Keratinocyte (primary cell): ENCODE data around the gene KLC4. TPM values are rescaled to one million over a fixed set of nuclear protein-coding genes. Genes with fewer than 3 reads are reported as not detected.

Source experiments
- DNase-seq: peaks from one replicate; pipeline ENCODE4 v3.0.0-alpha.2; 2011; ENCODE audit warnings: low read depth, missing footprints, low spot score
- FAIRE-seq: peaks from 2 replicates; lab custom pipeline; 2011; peaks lifted over from hg19 to GRCh38; lab: Jason Lieb, UNC
- H2AFZ ChIP-seq: 2 replicates; pipeline ENCODE4 v1.6.0; 2012; ENCODE audit warnings: low read length, control low read depth, inconsistent platforms; ENCODE audit not compliant: control insufficient read depth
- H3K27ac ChIP-seq: 2 replicates; pipeline ENCODE4 v1.5.1; 2011; ENCODE audit warnings: low read length; ENCODE audit not compliant: control insufficient read depth, insufficient read depth
- H3K27me3 ChIP-seq: 3 replicates; pipeline ENCODE4 v1.6.0; 2011; ENCODE audit warnings: low read length; ENCODE audit not compliant: control insufficient read depth, insufficient read depth; ENCODE audit errors: extremely low read depth
- H3K36me3 ChIP-seq, 2 experiments: 2 replicates in 1 of 2; 3 replicates in 1 of 2; pipeline ENCODE4 v1.5.1; 2011; ENCODE audit warnings: low read length in 2 of 2, mild to moderate bottlenecking in 1 of 2; ENCODE audit not compliant: control insufficient read depth in 2 of 2, insufficient read depth in 2 of 2; ENCODE audit errors: extremely low read depth in 1 of 2
- H3K4me1 ChIP-seq: 3 replicates; pipeline ENCODE4 v1.5.1; 2011; ENCODE audit warnings: low read length; ENCODE audit not compliant: control insufficient read depth, insufficient read depth; ENCODE audit errors: extremely low read depth
- H3K4me2 ChIP-seq: 3 replicates; pipeline ENCODE4 v1.6.0; 2011; ENCODE audit warnings: low read depth, low read length; ENCODE audit not compliant: control insufficient read depth, insufficient read depth; ENCODE audit errors: extremely low read depth
- H3K4me3 ChIP-seq, 3 experiments: fragments of 200-600 bp in 1 of 3; sonication (generic) in 1 of 3; 2 replicates in 2 of 3; 3 replicates in 1 of 3; pipeline ENCODE4 v1.5.1; 2011 to 2016; ENCODE audit warnings: low read length in 3 of 3, mild to moderate bottlenecking in 3 of 3, control low read depth in 2 of 3, inconsistent platforms in 1 of 3, low read depth in 1 of 3, mixed read lengths in 1 of 3, mixed run types in 1 of 3, moderate library complexity in 1 of 3; ENCODE audit not compliant: control insufficient read depth in 2 of 3, insufficient read depth in 2 of 3; ENCODE audit errors: extremely low read depth in 1 of 3
- H3K79me2 ChIP-seq: 2 replicates; pipeline ENCODE4 v1.6.0; 2012; ENCODE audit warnings: low read length; ENCODE audit not compliant: control insufficient read depth, insufficient read depth
- H3K9ac ChIP-seq: 3 replicates; pipeline ENCODE4 v1.6.0; 2011; ENCODE audit warnings: low read length; ENCODE audit not compliant: control insufficient read depth, insufficient read depth; ENCODE audit errors: extremely low read depth
- H3K9me1 ChIP-seq: 3 replicates; pipeline ENCODE4 v1.6.0; 2011; ENCODE audit warnings: low read length; ENCODE audit not compliant: control insufficient read depth, insufficient read depth; ENCODE audit errors: extremely low read depth
- H3K9me3 ChIP-seq: 2 replicates; pipeline ENCODE4 v1.5.1; 2012; ENCODE audit warnings: low read depth, low read length; ENCODE audit not compliant: control insufficient read depth
- H4K20me1 ChIP-seq: 3 replicates; pipeline ENCODE4 v1.6.0; 2011; ENCODE audit warnings: low read length; ENCODE audit not compliant: control insufficient read depth, insufficient read depth; ENCODE audit errors: extremely low read depth
- CTCF ChIP-seq, 3 experiments: IDR thresholded peaks in 1 of 3; conservative IDR thresholded peaks in 1 of 3; optimal IDR thresholded peaks in 1 of 3; 2 replicates in 2 of 3; 3 replicates in 1 of 3; pipeline versions ENCODE3 to v1.5.1; 2011; ENCODE audit warnings: low read length in 3 of 3, mild to moderate bottlenecking in 3 of 3, moderate library complexity in 2 of 3, control low read depth in 1 of 3, inconsistent platforms in 1 of 3; ENCODE audit not compliant: insufficient read depth in 2 of 3; ENCODE audit errors: extremely low read depth in 1 of 3
- EZH2 ChIP-seq: IDR thresholded peaks from one replicate; pipeline ENCODE4 v1.6.1; 2012; ENCODE audit warnings: inconsistent platforms, mild to moderate bottlenecking, low read length, moderate library complexity
- dilution Hi-C: fragments of 300-500 bp; cut with MboI; formaldehyde crosslinking; loops from one replicate; pipeline ENCODE4 v1.7.0; 2020; ENCODE audit warnings: low sequenced_read_pairs; ENCODE audit not compliant: extremely low pct_ligation_motif_present
- polyA plus RNA-seq, 5 experiments: library from polyadenylated mRNA; depleted of rRNA in 3 of 5; stranded (reverse) in 3 of 5; stranded (forward) in 1 of 5; unstranded in 1 of 5; fragments of >200 nt; gene quantifications; 1 replicate in 1 of 5; 2 replicates in 3 of 5; 3 replicates in 1 of 5; pipeline versions ENCODE4 v1.2.1 to v1.2.3, GENCODE V29; 2011 to 2012; ENCODE audit warnings: missing spikeins in 2 of 5, low read depth in 1 of 5, low replicate concordance in 1 of 5

The KLC4 gene
- polyA plus RNA-seq, 1 donor (not counting 4 experiments of a cell fraction or from before 2014, with no cell fraction given), result 8.8 TPM

- peak within 1 kb of the TSS; percentile 79 for H2AFZ ChIP-seq
- TF ChIP-seq CTCF (optimal IDR thresholded peaks at IDR 0.05 in 1 of 3, IDR thresholded peaks at IDR 0.05 in 1 of 3, conservative IDR thresholded peaks at IDR 0.05 in 1 of 3; ENCODE audit: extremely low read depth in 1 of 3, insufficient read depth in 2 of 3, low read length in 3 of 3) (no peak), EZH2 (no peak)
- H3K36me3 ChIP-seq, result peaks cover 28 to 29% of the 10 kb centered on the region in 2 experiments
- dilution Hi-C loops, result no loop called here
- peaks cover 16% of the 10 kb centered on the region for H3K4me1 ChIP-seq
- H3K9me1 ChIP-seq, result no peaks in the 10 kb centered on the region
- H3K9me3 ChIP-seq, result no peaks in the 10 kb centered on the region
- H3K27ac ChIP-seq, result peak within 1 kb of the TSS; percentile 83
- peak within 1 kb of the TSS; percentile 91 for H3K9ac ChIP-seq
- peak; percentile 100 for DNase-seq
- peak within 1 kb of the TSS; percentile 99 for H3K4me2 ChIP-seq
- FAIRE-seq, result peak; percentile 91
- no peaks in the 10 kb centered on the region for H3K27me3 ChIP-seq
- H3K4me3 ChIP-seq, result peak within 1 kb of the TSS; percentile 61 to 95 (median 87)
- no peaks in the 10 kb centered on the region for H4K20me1 ChIP-seq
- H3K79me2 ChIP-seq, result peaks cover 41% of the 10 kb centered on the region
Measured at GRCh38 chr6:43013843-43014433, 45.5 kb upstream of the KLC4 start, which contains the start of the genes KLHDC3 and MEA1. TSS of gene KLHDC3 (plus strand) at chr6:43014249. CDS start at chr6:43017193, 2,944 bp downstream. TSS of gene MEA1 (minus strand) at chr6:43013946. CDS start at chr6:43013813, 133 bp downstream.

GRCh38 chr6:43014434-43014909, 45.0 kb upstream of the KLC4 start:
- FAIRE-seq (no peak), DNase-seq (no peak)
- dilution Hi-C loops, result no loop called here
- H3K4me1 ChIP-seq, result peaks cover 16% of the 10 kb centered on the region
- peaks cover 41% of the 10 kb centered on the region for H3K79me2 ChIP-seq
- peak overlapping the region; percentile 61 to 95 (median 87) for H3K4me3 ChIP-seq
- peaks cover 28 to 29% of the 10 kb centered on the region in 2 experiments for H3K36me3 ChIP-seq
- peak overlapping the region; percentile 83 for H3K27ac ChIP-seq
- TF ChIP-seq CTCF (optimal IDR thresholded peaks at IDR 0.05 in 1 of 3, IDR thresholded peaks at IDR 0.05 in 1 of 3, conservative IDR thresholded peaks at IDR 0.05 in 1 of 3; ENCODE audit: extremely low read depth in 1 of 3, insufficient read depth in 2 of 3, low read length in 3 of 3) (no peak), EZH2 (no peak)
- H3K9ac ChIP-seq, result peak overlapping the region; percentile 91
- no peaks in the 10 kb centered on the region for H4K20me1 ChIP-seq
- H3K9me1 ChIP-seq, result no peaks in the 10 kb centered on the region
- no peaks in the 10 kb centered on the region for H3K9me3 ChIP-seq
- peak overlapping the region; percentile 72 for H2AFZ ChIP-seq
- H3K27me3 ChIP-seq, result no peaks in the 10 kb centered on the region
- peak overlapping the region; percentile 99 for H3K4me2 ChIP-seq
